Measurements from ENCODE around the gene CCDC82. TPM values are rescaled to one million over a fixed set of nuclear protein-coding genes. Genes with fewer than 3 reads are reported as not detected.

Gene CCDC82
- polyA plus RNA-seq, 2 of the 4 experiments (the other 2 are of a cell fraction) = 17.6 to 27.6 TPM

GRCh38 chr11:96361778-96362177 lies 27.9 kb downstream of the CCDC82 start:
- peaks cover 10% of the 10 kb centered on the region; the same call in 2 of the 3 replicates for H3K4me1 ChIP-seq
- TF ChIP-seq FOSL2 (IDR thresholded peaks at IDR 0.05) (no peak), FOSL2 (CRISPR knock-in tag; IDR thresholded peaks at IDR 0.05) (peak; percentile 43), KDM5A (IDR thresholded peaks at IDR 0.05) (no peak), CTCF (IDR thresholded peaks at IDR 0.05) (no peak)
- H3K4me3 ChIP-seq = no peak overlapping the region
- ATAC-seq (peak; percentile 62 to 77; a peak in 4 of 6 replicates), DNase-seq (ENCODE audit: low read depth in 1 of 2, low spot score in 1 of 2) (no peak), FAIRE-seq (no peak)
- no peaks in the 10 kb centered on the region for H3K9me3 ChIP-seq
- H3K27ac ChIP-seq = no peak overlapping the region
- H3K4me2 ChIP-seq = peak overlapping the region; percentile 29
- WGBS (ENCODE audit: missing lambda C conversion rate) = 19% methylated on average over 2 of the region's 2 CpGs
- CTCF ChIA-PET = no interaction called here
- POLR2A ChIA-PET = no interaction called here

GRCh38 chr11:96358321-96358720 lies 31.4 kb downstream of the CCDC82 start:
- no peak for DNase-seq (ENCODE audit: low read depth in 1 of 2, low spot score in 1 of 2)
- Histone ChIP-seq H3K4me1 (peaks cover 10% of the 10 kb centered on the region; the same call in 2 of the 3 replicates), H3K4me2 (no peak overlapping the region), H3K4me3 (no peak overlapping the region), H3K27ac (no peak overlapping the region), H3K9me3 (no peaks in the 10 kb centered on the region)
- ChIA-PET CTCF (no interaction called here), POLR2A (no interaction called here)
- 88% methylated on average over 3 of the region's 3 CpGs for WGBS (ENCODE audit: missing lambda C conversion rate)
- TF ChIP-seq RNF2 (IDR thresholded peaks at IDR 0.05; ENCODE audit: borderline replicate concordance, low read depth) = no peak
- TF ChIP-seq ZSCAN20 (CRISPR knock-in tag; IDR thresholded peaks at IDR 0.05) = no peak
- TF ChIP-seq EP300 (IDR thresholded peaks at IDR 0.05) = no peak
- no peak for TF ChIP-seq BCL3 (IDR thresholded peaks at IDR 0.05)
- no peak for TF ChIP-seq PBX3 (IDR thresholded peaks at IDR 0.05)
- TF ChIP-seq CHD2 (IDR thresholded peaks at IDR 0.05; ENCODE audit: low read length, partially characterized antibody) = no peak
- no peak for TF ChIP-seq ELK1 (IDR thresholded peaks at IDR 0.05; ENCODE audit: low read depth, low read length)
- no peak for TF ChIP-seq POLR2A (IDR thresholded peaks at IDR 0.05; ENCODE audit: low read length)
- no peak for TF ChIP-seq EHF (CRISPR knock-in tag; IDR thresholded peaks at IDR 0.05)
- TF ChIP-seq ZFP36 (IDR thresholded peaks at IDR 0.05; ENCODE audit: borderline replicate concordance, partially characterized antibody) = no peak
- no peak for TF ChIP-seq NPAS2 (CRISPR knock-in tag; IDR thresholded peaks at IDR 0.05; ENCODE audit: borderline replicate concordance)
- no peak for TF ChIP-seq CTCF (IDR thresholded peaks at IDR 0.05)
- TF ChIP-seq HOXB13 (CRISPR knock-in tag; IDR thresholded peaks at IDR 0.05; ENCODE audit: low read depth) = no peak
- no peak for TF ChIP-seq HEYL (CRISPR knock-in tag; IDR thresholded peaks at IDR 0.05)
- no peak for TF ChIP-seq HMGXB4 (CRISPR knock-in tag; IDR thresholded peaks at IDR 0.05; ENCODE audit: borderline replicate concordance)
- FAIRE-seq = no peak
- no peak for ATAC-seq

Data from A549 (cell line).